Colonic mucosa (tissue), 4 donors: ENCODE results near the gene TLCD2. TPM values are rescaled to one million over a fixed set of nuclear protein-coding genes. Genes with fewer than 3 reads are reported as not detected.

Experiments
- DNase-seq: peaks from one replicate; pipeline ENCODE4 v3.0.0-alpha.2; 2020
- H3K27ac ChIP-seq: fragments of 200-600 bp; one replicate; pipeline ENCODE4 v1.8.0; 2021
- H3K27me3 ChIP-seq: fragments of 200-600 bp; one replicate; pipeline ENCODE4 v1.8.0; 2021
- H3K36me3 ChIP-seq: fragments of 200-600 bp; one replicate; pipeline ENCODE4 v1.8.0; 2021
- H3K4me1 ChIP-seq: fragments of 200-600 bp; one replicate; pipeline ENCODE4 v1.8.0; 2021; ENCODE audit warnings: mild to moderate bottlenecking
- H3K4me3 ChIP-seq: fragments of 200-600 bp; one replicate; pipeline ENCODE4 v1.8.0; 2021
- H3K9ac ChIP-seq, 2 donors: one replicate each; pipeline ENCODE4 v1.7.0; 2013; ENCODE audit warnings: control low read depth in 2 of 2, low read depth in 2 of 2, low read length in 2 of 2
- H3K9me3 ChIP-seq: fragments of 200-600 bp; one replicate; pipeline ENCODE4 v1.8.0; 2021
- CTCF ChIP-seq: fragments of 200-600 bp; IDR thresholded peaks from one replicate; pipeline ENCODE4 v1.8.0; 2022; ENCODE audit warnings: antibody characterized with exemption, mild to moderate bottlenecking
- intact Hi-C: fragments of 100-400 bp; cut with DNase I; formaldehyde crosslinking; loops from one replicate; pipeline ENCODE4 v1.14.1; 2022
- total RNA-seq, 2 donors: library from RNA; stranded (reverse); fragmentation: NEBNext Ultra II Directional in 1 of 2; extraction: Animal tissue kit (Norgen Biotek cat#: 25700) in 1 of 2; gene quantifications; one replicate each; pipeline ENCODE4 v1.2.1, GENCODE V29; 2021
- donor health status: healthy.
- donor health status: DM: no; HTN: no; CAD: no.
- donor health status: DM: no; HTN: no; CAD: no.

The TLCD2 gene
- total RNA-seq, 2 donors from 2014 or later: 30.2 to 32.6 TPM

- no peak overlapping the region for H3K4me3 ChIP-seq
- no peak for TF ChIP-seq CTCF
- intact Hi-C loops: loop anchor here (5.0 kb wide), 1 partner anchor 49 kb away; no protein-coding TSS in a partner anchor
- H3K36me3 ChIP-seq: no peaks in the 10 kb centered on the region
- H3K27ac ChIP-seq: no peak overlapping the region
- H3K9ac ChIP-seq: no peak overlapping the region
- H3K27me3 ChIP-seq: no peaks in the 10 kb centered on the region
- DNase-seq: no peak
- H3K4me1 ChIP-seq: peaks cover 4% of the 10 kb centered on the region
- no peaks in the 10 kb centered on the region for H3K9me3 ChIP-seq
Measured at GRCh38 chr17:1733759-1734158, 23.6 kb upstream of the TLCD2 start.

- no peaks in the 10 kb centered on the region for H3K9me3 ChIP-seq
- H3K4me3 ChIP-seq: no peak overlapping the region
- DNase-seq: no peak
- H3K4me1 ChIP-seq: peaks cover 4% of the 10 kb centered on the region
- no peak overlapping the region for H3K9ac ChIP-seq
- H3K27me3 ChIP-seq: no peaks in the 10 kb centered on the region
- no peak overlapping the region for H3K27ac ChIP-seq
- intact Hi-C loops: loop anchor here (5.0 kb wide), 1 partner anchor 49 kb away; no protein-coding TSS in a partner anchor
- no peak for TF ChIP-seq CTCF
- no peaks in the 10 kb centered on the region for H3K36me3 ChIP-seq
Measured at GRCh38 chr17:1732833-1733321, 22.7 kb upstream of the TLCD2 start.

GRCh38 chr17:1732241-1732832, 22.2 kb upstream of the TLCD2 start:
- no peak for DNase-seq
- H3K36me3 ChIP-seq: no peaks in the 10 kb centered on the region
- H3K4me1 ChIP-seq: peaks cover 4% of the 10 kb centered on the region
- intact Hi-C loops: loop anchor here (5.0 kb wide), 1 partner anchor 50 kb away; no protein-coding TSS in a partner anchor
- H3K9me3 ChIP-seq: no peaks in the 10 kb centered on the region
- H3K27me3 ChIP-seq: no peaks in the 10 kb centered on the region
- TF ChIP-seq CTCF: no peak
- no peak overlapping the region for H3K9ac ChIP-seq
- no peak overlapping the region for H3K27ac ChIP-seq
- H3K4me3 ChIP-seq: no peak overlapping the region

GRCh38 chr17:1731194-1731506, 21.0 kb upstream of the TLCD2 start:
- H3K27ac ChIP-seq: no peak overlapping the region
- intact Hi-C loops: loop anchor here (5.0 kb wide), 1 partner anchor 51 kb away; no protein-coding TSS in a partner anchor
- DNase-seq: no peak
- H3K9ac ChIP-seq: no peak overlapping the region
- TF ChIP-seq CTCF: no peak
- H3K36me3 ChIP-seq: no peaks in the 10 kb centered on the region
- no peaks in the 10 kb centered on the region for H3K4me1 ChIP-seq
- H3K27me3 ChIP-seq: no peaks in the 10 kb centered on the region
- H3K4me3 ChIP-seq: no peak overlapping the region
- no peaks in the 10 kb centered on the region for H3K9me3 ChIP-seq

GRCh38 chr17:1730326-1731193, 20.4 kb upstream of the TLCD2 start:
- Histone ChIP-seq H3K9ac (peak overlapping the region in 1 of 2 donors; percentile 69), H3K27me3 (no peaks in the 10 kb centered on the region), H3K27ac (peak overlapping the region; percentile 55), H3K4me3 (no peak overlapping the region), H3K36me3 (no peaks in the 10 kb centered on the region), H3K4me1 (peaks cover under 1% of the 10 kb centered on the region), H3K9me3 (no peaks in the 10 kb centered on the region)
- intact Hi-C loops: loop anchor here (5.0 kb wide), 1 partner anchor 52 kb away; no protein-coding TSS in a partner anchor
- peak; percentile 52 for DNase-seq
- no peak for TF ChIP-seq CTCF
